ENCODE data around the gene PITHD1. TPM values are rescaled to one million over a fixed set of nuclear protein-coding genes. Genes with fewer than 3 reads are reported as not detected.
"Not testable (repeated sequence)": the region's sequence is repeated elsewhere in the genome, so short reads cannot be mapped to it uniquely, and the experiment has no call there.

The PITHD1 gene
- polyA plus RNA-seq, 2 of the 4 experiments (the other 2 are of a cell fraction): 25.4 to 41.0 TPM

DNA sequence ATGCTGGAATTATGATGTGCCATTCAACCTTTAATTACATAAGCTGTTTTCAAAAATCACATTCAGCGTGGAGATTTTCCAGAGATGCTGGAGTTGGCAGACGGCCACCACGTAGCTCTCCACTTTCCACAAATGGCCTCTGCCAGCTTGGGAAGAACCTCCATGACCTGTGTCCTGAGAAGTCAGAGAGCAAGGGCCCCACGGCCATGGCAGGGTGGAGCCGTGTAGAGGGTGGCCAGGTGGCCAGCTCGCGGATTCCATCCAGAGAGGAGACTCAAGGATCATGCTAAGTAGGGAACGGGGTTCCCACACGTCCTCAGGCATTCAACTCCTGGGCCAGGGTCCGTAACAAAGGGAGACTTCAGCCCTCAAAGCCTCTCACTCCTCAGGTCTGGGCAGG is 23.7 kb downstream of the PITHD1 start:
- H3K4me1 ChIP-seq: peaks cover 12% of the 10 kb centered on the region
- POLR2A ChIA-PET: interaction anchor here (0.6 to 4.2 kb wide), 4 partner anchors 8 to 72 kb away, joined by 3 to 19 read pairs (median 4); partner anchors contain the start of gene LYPLA2
- TF ChIP-seq KDM5A (IDR thresholded peaks at IDR 0.05): no peak
- no peak for TF ChIP-seq HES2 (IDR thresholded peaks at IDR 0.05)
- no peak for TF ChIP-seq EHF (CRISPR knock-in tag; IDR thresholded peaks at IDR 0.05)
- no peak for TF ChIP-seq PBX3 (IDR thresholded peaks at IDR 0.05)
- no peak for TF ChIP-seq BHLHE40 (IDR thresholded peaks at IDR 0.05; ENCODE audit: low read depth, low read length)
- no peak for TF ChIP-seq HOXB13 (CRISPR knock-in tag; IDR thresholded peaks at IDR 0.05; ENCODE audit: low read depth)
- no peak for TF ChIP-seq HOXA7 (CRISPR knock-in tag; IDR thresholded peaks at IDR 0.05)
- no peak for TF ChIP-seq ZFP36 (IDR thresholded peaks at IDR 0.05; ENCODE audit: borderline replicate concordance, partially characterized antibody)
- TF ChIP-seq ESRRA (IDR thresholded peaks at IDR 0.05; ENCODE audit: borderline replicate concordance, low read length): no peak
- TF ChIP-seq FOSB (CRISPR knock-in tag; IDR thresholded peaks at IDR 0.05): no peak
- no peak for TF ChIP-seq MYC (IDR thresholded peaks at IDR 0.05; ENCODE audit: borderline replicate concordance, low read length)
- TF ChIP-seq RCOR1 (IDR thresholded peaks at IDR 0.05; ENCODE audit: low read depth, low read length): no peak
- no peak for TF ChIP-seq JUNB (IDR thresholded peaks at IDR 0.05)
- TF ChIP-seq GATA3 (IDR thresholded peaks at IDR 0.05; ENCODE audit: borderline replicate concordance): no peak
- no peak for TF ChIP-seq EP300 (IDR thresholded peaks at IDR 0.05)
- FAIRE-seq: no peak
- no peaks in the 10 kb centered on the region for H3K9me3 ChIP-seq
- ATAC-seq: no peak
- DNase-seq (ENCODE audit: low read depth in 1 of 2, low spot score in 1 of 2): no peak
- CTCF ChIA-PET: interaction anchor here (0.7 to 3.4 kb wide), 6 partner anchors 9 to 68 kb away, joined by 3 to 23 read pairs (median 4); partner anchors contain the start of gene PITHD1
- peak overlapping the region; percentile 81; the same call in 2 of the 3 replicates for H3K4me2 ChIP-seq
- no peak overlapping the region; a peak in 1 of 6 replicates for H3K27ac ChIP-seq
- no peak overlapping the region for H3K4me3 ChIP-seq
- WGBS (ENCODE audit: missing lambda C conversion rate): 77% methylated on average over 7 of the region's 10 CpGs

GRCh38 chr1:23802809-23803342 is 24.7 kb downstream of the PITHD1 start:
- H3K9me3 ChIP-seq; ATAC-seq; FAIRE-seq; DNase-seq (ENCODE audit: low read depth in 1 of 2, low spot score in 1 of 2); H3K4me3 ChIP-seq; H3K4me2 ChIP-seq; H3K27ac ChIP-seq: not testable (repeated sequence)
- CTCF ChIA-PET: interaction anchor here (0.6 to 3.4 kb wide), 4 partner anchors 8 to 114 kb away, joined by 3 to 23 read pairs (median 3); no protein-coding TSS in a partner anchor
- 87% methylated on average over 7 of the region's 7 CpGs for WGBS (ENCODE audit: missing lambda C conversion rate)
- POLR2A ChIA-PET: interaction anchor here (0.8 to 4.2 kb wide), 3 partner anchors 12 to 25 kb away, joined by 4 to 19 read pairs (median 4); partner anchors contain the start of genes LYPLA2 and PITHD1
- H3K4me1 ChIP-seq: peaks cover 12% of the 10 kb centered on the region

DNA sequence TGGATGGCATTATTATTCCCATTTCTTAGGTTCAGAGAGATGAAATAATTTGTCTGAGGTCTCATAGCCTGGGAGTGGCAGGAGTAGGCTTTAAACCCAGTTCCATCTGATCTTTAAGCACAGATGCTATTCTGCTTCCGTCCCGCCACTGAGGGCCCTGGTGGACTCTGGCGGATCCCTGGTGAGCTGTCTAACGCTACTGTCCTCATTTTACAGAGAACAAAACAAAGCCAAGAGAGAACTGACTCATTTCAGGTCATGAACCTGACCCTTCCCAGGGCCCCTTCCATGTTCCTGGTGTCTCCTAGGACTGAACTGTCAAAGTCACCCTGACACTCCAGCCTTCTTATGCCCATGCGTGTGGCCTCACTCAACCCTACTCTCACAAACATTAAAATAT is 25.5 kb downstream of the PITHD1 start:
- CTCF ChIA-PET: no interaction called here
- Histone ChIP-seq H3K4me1 (peaks cover 9% of the 10 kb centered on the region), H3K4me3 (no peak overlapping the region), H3K4me2 (no peak overlapping the region), H3K9me3 (no peaks in the 10 kb centered on the region), H3K27ac (no peak overlapping the region)
- DNase-seq (ENCODE audit: low read depth in 1 of 2, low spot score in 1 of 2) (no peak), FAIRE-seq (no peak), ATAC-seq (no peak)
- 91% methylated on average over 5 of the region's 5 CpGs for WGBS (ENCODE audit: missing lambda C conversion rate)
- POLR2A ChIA-PET: no interaction called here
- TF ChIP-seq RFX5 (IDR thresholded peaks at IDR 0.05) (no peak), ZC3H11A (IDR thresholded peaks at IDR 0.05) (no peak), TP53 (CRISPR knock-in tag; IDR thresholded peaks at IDR 0.05) (no peak), HOXA7 (CRISPR knock-in tag; IDR thresholded peaks at IDR 0.05) (no peak), HEYL (CRISPR knock-in tag; IDR thresholded peaks at IDR 0.05) (no peak), EP300 (IDR thresholded peaks at IDR 0.05) (no peak)

- H3K27ac ChIP-seq: no peak overlapping the region
- no peaks in the 10 kb centered on the region for H3K9me3 ChIP-seq
- CTCF ChIA-PET: no interaction called here
- WGBS (ENCODE audit: missing lambda C conversion rate): 79% methylated on average over 7 of the region's 7 CpGs
- DNase-seq (ENCODE audit: low read depth in 1 of 2, low spot score in 1 of 2) (no peak), ATAC-seq (no peak), FAIRE-seq (no peak)
- peaks cover 3% of the 10 kb centered on the region; the same call in 2 of the 3 replicates for H3K4me1 ChIP-seq
- no peak overlapping the region for H3K4me2 ChIP-seq
- H3K4me3 ChIP-seq: no peak overlapping the region
- no peak for TF ChIP-seq MAZ (IDR thresholded peaks at IDR 0.05; ENCODE audit: borderline replicate concordance, low read depth, low read length)
- TF ChIP-seq HOXB13 (CRISPR knock-in tag; IDR thresholded peaks at IDR 0.05; ENCODE audit: low read depth): no peak
- no peak for TF ChIP-seq ESRRA (IDR thresholded peaks at IDR 0.05; ENCODE audit: borderline replicate concordance, low read length)
- no peak for TF ChIP-seq HEYL (CRISPR knock-in tag; IDR thresholded peaks at IDR 0.05)
- no peak for TF ChIP-seq HMGXB4 (CRISPR knock-in tag; IDR thresholded peaks at IDR 0.05; ENCODE audit: borderline replicate concordance)
- no peak for TF ChIP-seq HDAC2 (IDR thresholded peaks at IDR 0.05)
- no peak for TF ChIP-seq JUNB (IDR thresholded peaks at IDR 0.05)
- TF ChIP-seq PHF8 (IDR thresholded peaks at IDR 0.05; ENCODE audit: borderline replicate concordance, low read depth): no peak
- POLR2A ChIA-PET: no interaction called here
Measured at GRCh38 chr1:23804183-23804835, 26.1 kb downstream of the PITHD1 start.
